ENCODE data around the gene FBXL16. TPM values are rescaled to one million over a fixed set of nuclear protein-coding genes. Genes with fewer than 3 reads are reported as not detected.
A peak's percentile ranks its signal among the peaks of the same experiment; 100 is the strongest.

FBXL16 gene
- total RNA-seq, 6 donors from 2014 or later: 1.0 to 8.1 (median 4.1) TPM

GRCh38 chr16:750485-750884 lies 44.9 kb upstream of the FBXL16 start:
- TF ChIP-seq CTCF (IDR thresholded peaks at IDR 0.05): no peak
- TF ChIP-seq EP300 (IDR thresholded peaks at IDR 0.05): no peak
- no peak for TF ChIP-seq POLR2AphosphoS5 (IDR thresholded peaks at IDR 0.05)
- no peak for TF ChIP-seq POLR2A (IDR thresholded peaks at IDR 0.05)
- no peaks in the 10 kb centered on the region for H3K36me3 ChIP-seq
- H3K4me3 ChIP-seq: no peak overlapping the region
- H3K9me3 ChIP-seq: no peaks in the 10 kb centered on the region
- ATAC-seq (ENCODE audit: low FRiP score in 2 of 2): no peak
- DNase-seq: no peak
- 61 to 72% methylated on average over 9 of the region's 9 CpGs for WGBS, 2 donors
- H3K27ac ChIP-seq: no peak overlapping the region
- H3K27me3 ChIP-seq: no peaks in the 10 kb centered on the region
- H3K4me1 ChIP-seq: peaks cover 0 to 4% (median 0%) of the 10 kb centered on the region in 4 donors

- Histone ChIP-seq H3K27me3 (no peaks in the 10 kb centered on the region), H3K27ac (no peak overlapping the region), H3K36me3 (no peaks in the 10 kb centered on the region), H3K4me1 (no peaks in the 10 kb centered on the region), H3K4me3 (no peak overlapping the region), H3K9me3 (no peaks in the 10 kb centered on the region)
- no peak for TF ChIP-seq CTCF (IDR thresholded peaks at IDR 0.05)
- TF ChIP-seq EP300 (IDR thresholded peaks at IDR 0.05): no peak
- no peak for TF ChIP-seq POLR2AphosphoS5 (IDR thresholded peaks at IDR 0.05)
- TF ChIP-seq POLR2A (IDR thresholded peaks at IDR 0.05): no peak
- ATAC-seq (ENCODE audit: low FRiP score in 2 of 2) (no peak), DNase-seq (no peak)
- 65 to 87% methylated on average over 6 of the region's 6 CpGs for WGBS, 2 donors
Measured at GRCh38 chr16:749010-749409, 43.4 kb upstream of the FBXL16 start.

GRCh38 chr16:747978-748746 lies 42.6 kb upstream of the FBXL16 start:
- ATAC-seq (ENCODE audit: low FRiP score in 2 of 2) (no peak), DNase-seq (peak in 1 of 2 donors; percentile 70)
- Histone ChIP-seq H3K27me3 (no peaks in the 10 kb centered on the region), H3K36me3 (no peaks in the 10 kb centered on the region), H3K9me3 (no peaks in the 10 kb centered on the region), H3K4me1 (no peaks in the 10 kb centered on the region), H3K27ac (no peak overlapping the region), H3K4me3 (no peak overlapping the region)
- WGBS, 2 donors: 78 to 87% methylated on average over 18 to 37 of the region's 39 CpGs
- no peak for TF ChIP-seq EP300 (IDR thresholded peaks at IDR 0.05)
- no peak for TF ChIP-seq POLR2AphosphoS5 (IDR thresholded peaks at IDR 0.05)
- no peak for TF ChIP-seq POLR2A (IDR thresholded peaks at IDR 0.05)
- no peak for TF ChIP-seq CTCF (IDR thresholded peaks at IDR 0.05)

GRCh38 chr16:746637-747036 lies 41.0 kb upstream of the FBXL16 start:
- WGBS, 2 donors: 86 to 87% methylated on average over 1 to 12 of the region's 13 CpGs
- TF ChIP-seq CTCF (IDR thresholded peaks at IDR 0.05) (no peak), EP300 (IDR thresholded peaks at IDR 0.05) (no peak), POLR2AphosphoS5 (IDR thresholded peaks at IDR 0.05) (no peak), POLR2A (IDR thresholded peaks at IDR 0.05) (no peak)
- H3K27ac ChIP-seq: no peak overlapping the region
- H3K4me3 ChIP-seq: no peak overlapping the region
- DNase-seq (no peak), ATAC-seq (ENCODE audit: low FRiP score in 2 of 2) (no peak)
- no peaks in the 10 kb centered on the region for H3K9me3 ChIP-seq
- no peaks in the 10 kb centered on the region for H3K36me3 ChIP-seq
- no peaks in the 10 kb centered on the region for H3K27me3 ChIP-seq
- H3K4me1 ChIP-seq: no peaks in the 10 kb centered on the region

GRCh38 chr16:745739-746138 lies 40.1 kb upstream of the FBXL16 start:
- TF ChIP-seq CTCF (IDR thresholded peaks at IDR 0.05) (peak in 3 of 6 experiments; percentile 20 to 35 (median 23)), POLR2A (IDR thresholded peaks at IDR 0.05) (no peak), EP300 (IDR thresholded peaks at IDR 0.05) (no peak), POLR2AphosphoS5 (IDR thresholded peaks at IDR 0.05) (no peak)
- H3K27me3 ChIP-seq: no peaks in the 10 kb centered on the region
- no peaks in the 10 kb centered on the region for H3K9me3 ChIP-seq
- ATAC-seq (ENCODE audit: low FRiP score in 2 of 2) (no peak), DNase-seq (peak; percentile 45 to 85)
- H3K36me3 ChIP-seq: no peaks in the 10 kb centered on the region
- no peak overlapping the region for H3K27ac ChIP-seq
- 0 to 3% methylated on average over 2 to 11 of the region's 14 CpGs for WGBS, 2 donors
- peaks cover 3 to 6% (median 4%) of the 10 kb centered on the region in 4 donors for H3K4me1 ChIP-seq
- no peak overlapping the region for H3K4me3 ChIP-seq

Data from upper lobe of left lung (tissue), 6 donors.